Measurements from ENCODE around the gene MAP2K7. TPM values are rescaled to one million over a fixed set of nuclear protein-coding genes. Genes with fewer than 3 reads are reported as not detected.

MAP2K7 gene
- total and polyA plus RNA-seq, 12 donors = 13.1 to 53.8 (median 24.6) TPM

DNA sequence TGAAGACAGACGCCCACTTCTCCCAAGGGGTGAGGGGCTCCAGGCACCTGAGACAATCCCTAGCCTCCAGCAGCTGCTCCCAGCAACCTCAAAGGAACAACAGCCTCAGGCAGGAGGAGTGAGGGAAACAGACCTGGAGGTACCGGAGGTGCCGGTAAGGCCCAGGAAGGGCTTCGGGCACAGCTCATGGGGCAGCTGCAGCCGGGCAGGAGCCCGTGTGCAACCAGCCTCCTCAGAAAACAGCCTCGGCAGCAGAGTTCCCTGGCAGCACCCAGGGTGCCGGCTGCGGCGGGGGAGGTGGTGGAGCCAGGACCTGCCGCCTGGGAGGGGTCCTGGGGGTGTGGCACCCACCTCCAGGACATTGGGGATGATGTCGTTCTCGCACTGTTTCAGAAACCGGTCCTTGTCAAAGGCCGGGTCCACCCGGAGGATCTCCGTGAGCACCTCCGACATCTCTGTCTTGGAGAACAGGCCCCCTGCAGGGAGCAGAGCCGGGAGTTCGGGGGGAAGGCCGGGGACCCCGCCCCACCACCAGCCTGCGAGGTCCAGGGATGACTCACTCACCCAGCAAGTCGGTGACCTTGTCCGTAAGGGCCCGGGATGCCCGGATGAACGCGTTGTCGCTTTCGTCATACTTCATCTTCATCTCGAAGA, 28.7 kb downstream of the MAP2K7 start:
- TF ChIP-seq, protein P1, sequence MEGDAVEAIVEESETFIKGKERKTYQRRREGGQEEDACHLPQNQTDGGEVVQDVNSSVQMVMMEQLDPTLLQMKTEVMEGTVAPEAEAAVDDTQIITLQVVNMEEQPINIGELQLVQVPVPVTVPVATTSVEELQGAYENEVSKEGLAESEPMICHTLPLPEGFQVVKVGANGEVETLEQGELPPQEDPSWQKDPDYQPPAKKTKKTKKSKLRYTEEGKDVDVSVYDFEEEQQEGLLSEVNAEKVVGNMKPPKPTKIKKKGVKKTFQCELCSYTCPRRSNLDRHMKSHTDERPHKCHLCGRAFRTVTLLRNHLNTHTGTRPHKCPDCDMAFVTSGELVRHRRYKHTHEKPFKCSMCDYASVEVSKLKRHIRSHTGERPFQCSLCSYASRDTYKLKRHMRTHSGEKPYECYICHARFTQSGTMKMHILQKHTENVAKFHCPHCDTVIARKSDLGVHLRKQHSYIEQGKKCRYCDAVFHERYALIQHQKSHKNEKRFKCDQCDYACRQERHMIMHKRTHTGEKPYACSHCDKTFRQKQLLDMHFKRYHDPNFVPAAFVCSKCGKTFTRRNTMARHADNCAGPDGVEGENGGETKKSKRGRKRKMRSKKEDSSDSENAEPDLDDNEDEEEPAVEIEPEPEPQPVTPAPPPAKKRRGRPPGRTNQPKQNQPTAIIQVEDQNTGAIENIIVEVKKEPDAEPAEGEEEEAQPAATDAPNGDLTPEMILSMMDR (IDR thresholded peaks at IDR 0.05) = no peak
- DNase-seq = no peak
- 92 to 93% methylated on average over 32 of the region's 32 CpGs for WGBS, 2 donors
- Histone ChIP-seq H3K4me3 (no peak overlapping the region), H3K27ac (no peak overlapping the region), H3K27me3 (no peaks in the 10 kb centered on the region), H3K36me3 (peaks cover 20 to 79% (median 66%) of the 10 kb centered on the region in 9 donors), H3K9me3 (no peaks in the 10 kb centered on the region), H3K4me1 (peaks cover 4 to 29% (median 19%) of the 10 kb centered on the region in 9 donors)
- intact Hi-C loops (cut with DNase I) = no loop called here
- no peak for ATAC-seq

DNA sequence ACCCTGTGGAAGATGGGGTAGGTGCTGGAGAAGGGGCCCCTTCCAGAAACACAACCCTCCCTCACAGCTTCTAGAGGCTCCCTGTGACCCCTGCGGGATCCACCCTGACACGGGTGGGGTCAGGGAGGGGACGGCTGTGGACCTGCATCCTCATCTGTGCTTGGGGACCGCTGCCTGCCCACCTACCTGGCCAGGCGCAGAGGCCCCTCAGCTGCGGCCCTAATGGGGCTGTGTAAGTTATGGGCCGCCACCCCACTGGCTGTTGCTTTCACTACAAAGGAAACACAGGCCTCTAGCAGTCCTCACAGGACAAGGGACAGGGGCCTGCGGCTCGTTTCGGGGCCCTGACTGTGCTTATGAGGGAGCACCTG, 29.2 kb downstream of the MAP2K7 start:
- DNase-seq (no peak), ATAC-seq (no peak)
- Histone ChIP-seq H3K9me3 (no peaks in the 10 kb centered on the region), H3K4me1 (peaks cover 4 to 24% (median 16%) of the 10 kb centered on the region in 9 donors), H3K36me3 (peaks cover 24 to 84% (median 71%) of the 10 kb centered on the region in 9 donors), H3K27me3 (no peaks in the 10 kb centered on the region), H3K4me3 (no peak overlapping the region), H3K27ac (no peak overlapping the region)
- TF ChIP-seq, protein P1 (IDR thresholded peaks at IDR 0.05) = no peak
- 91 to 96% methylated on average over 10 of the region's 10 CpGs for WGBS, 2 donors
- intact Hi-C loops (cut with DNase I) = no loop called here

DNA sequence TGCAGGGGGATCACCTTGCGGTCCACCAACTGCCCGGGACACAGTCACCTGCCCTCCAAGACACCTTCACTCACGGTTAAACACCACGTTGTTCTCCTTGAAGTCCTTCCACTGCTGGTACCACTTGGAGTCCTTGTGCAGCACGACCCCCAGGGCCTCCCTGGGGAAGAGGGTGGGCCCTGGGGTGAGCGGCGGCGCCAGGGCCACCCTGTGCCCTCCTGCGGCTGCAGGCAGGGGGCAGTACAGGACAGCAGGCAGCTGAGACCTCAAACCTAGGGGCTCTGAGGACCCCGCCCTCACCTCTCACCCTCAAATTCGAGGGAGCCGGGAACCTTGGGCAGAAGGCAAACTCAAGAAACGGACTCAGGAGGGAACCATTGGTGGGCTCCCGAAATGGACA, 29.7 kb downstream of the MAP2K7 start:
- DNase-seq = no peak
- H3K9me3 ChIP-seq = no peaks in the 10 kb centered on the region
- H3K27ac ChIP-seq = no peak overlapping the region
- no peak for ATAC-seq
- peaks cover 24 to 89% (median 74%) of the 10 kb centered on the region in 9 donors for H3K36me3 ChIP-seq
- 89 to 92% methylated on average over 14 of the region's 14 CpGs for WGBS, 2 donors
- no peak overlapping the region for H3K4me3 ChIP-seq
- H3K27me3 ChIP-seq = no peaks in the 10 kb centered on the region
- H3K4me1 ChIP-seq = peaks cover 0 to 19% (median 11%) of the 10 kb centered on the region in 9 donors
- TF ChIP-seq, protein P1 (IDR thresholded peaks at IDR 0.05) = peak in 2 of 9 donors; percentile 21 to 27
- intact Hi-C loops (cut with DNase I) = no loop called here

DNA sequence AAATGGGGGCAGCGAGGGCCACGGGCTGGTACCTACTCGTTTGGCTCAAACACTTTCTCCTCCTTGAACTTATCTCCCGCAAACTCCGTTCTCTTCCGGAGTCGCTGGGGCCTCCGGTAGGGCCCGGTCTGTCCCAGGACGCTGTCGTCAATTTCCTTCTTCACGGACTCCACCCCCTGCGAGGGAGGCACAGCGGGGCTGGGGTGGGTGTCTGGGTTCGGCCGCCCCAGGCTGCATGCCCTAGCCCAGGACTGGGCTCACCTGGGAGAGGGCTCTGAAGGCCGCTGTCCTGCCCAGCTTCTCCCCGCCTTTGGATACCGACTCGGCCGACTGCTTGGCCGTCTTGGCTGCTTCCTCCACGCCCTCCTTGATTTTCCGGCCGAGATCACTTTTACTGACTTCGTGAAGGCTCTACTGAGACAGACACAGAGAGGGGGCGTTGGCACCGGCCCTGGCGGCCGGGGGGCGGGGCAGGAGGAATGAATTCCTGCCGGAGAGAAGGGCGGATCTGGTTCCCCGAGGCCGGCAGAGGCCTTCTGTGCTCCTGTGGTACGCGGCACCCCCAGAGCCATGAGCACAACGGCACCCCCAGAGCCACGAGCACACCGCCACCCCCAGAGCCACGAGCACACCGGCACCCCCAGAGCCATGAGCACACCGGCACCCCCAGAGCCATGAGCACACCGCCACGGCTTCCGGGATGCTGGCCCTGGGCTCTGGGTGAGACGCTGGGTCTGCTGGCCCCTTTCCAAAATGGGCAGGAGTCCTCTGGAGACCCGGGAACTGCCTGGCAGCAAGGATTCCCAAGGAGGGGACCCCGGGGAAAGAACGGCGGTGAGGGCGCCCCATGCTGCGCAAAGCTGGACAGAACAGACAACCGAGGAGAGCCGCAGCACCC, 30.4 kb downstream of the MAP2K7 start:
- Histone ChIP-seq H3K4me3 (no peak overlapping the region), H3K27me3 (no peaks in the 10 kb centered on the region), H3K9me3 (no peaks in the 10 kb centered on the region), H3K4me1 (peaks cover 0 to 12% (median 5%) of the 10 kb centered on the region in 9 donors), H3K36me3 (peaks cover 24 to 95% (median 74%) of the 10 kb centered on the region in 9 donors), H3K27ac (no peak overlapping the region)
- intact Hi-C loops (cut with DNase I) = no loop called here
- ATAC-seq = no peak
- DNase-seq = no peak
- TF ChIP-seq, protein P1 (IDR thresholded peaks at IDR 0.05) = no peak
- WGBS, 2 donors = 87 to 90% methylated on average over 54 to 55 of the region's 55 CpGs
